ENCODE results near the gene RBBP4. TPM values are rescaled to one million over a fixed set of nuclear protein-coding genes. Genes with fewer than 3 reads are reported as not detected.

RBBP4 gene
- total and polyA plus RNA-seq, 2 donors (not counting 1 experiment from before 2014, with no cell fraction given): 69.9 to 204 TPM

GRCh38 chr1:32713081-32713480, 62.1 kb downstream of the RBBP4 start:
- Histone ChIP-seq H3K4me3 (ENCODE audit: control extremely low read depth in 1 of 5, extremely low read depth in 1 of 5, insufficient read depth in 1 of 5, low read depth in 2 of 5, low read length in 4 of 5) (no peak overlapping the region), H3K4me2 (replicated peaks; ENCODE audit: low read depth, low read length, poor library complexity, severe bottlenecking) (no peak overlapping the region), H4K20me1 (ENCODE audit: control insufficient read depth, insufficient read depth, low read length, poor library complexity, severe bottlenecking) (no peaks in the 10 kb centered on the region), H3K9ac (ENCODE audit: low read length) (no peak overlapping the region), H3K4me1 (ENCODE audit: control insufficient read depth in 2 of 2, insufficient read depth in 2 of 2, low read length in 2 of 2) (peaks cover 6 to 13% of the 10 kb centered on the region in 2 donors), H3K27ac (ENCODE audit: low read length in 2 of 2) (no peak overlapping the region), H3K27me3 (replicated peaks in 1 of 4; ENCODE audit: control extremely low read depth in 1 of 4, control insufficient read depth in 3 of 4, insufficient read depth in 4 of 4, low read length in 3 of 4) (peaks cover 0 to under 1% (median 0%) of the 10 kb centered on the region in 4 experiments), H3K9me3 (ENCODE audit: control extremely low read depth in 1 of 3, control insufficient read depth in 2 of 3, insufficient read depth in 1 of 3, low read length in 2 of 3) (no peaks in the 10 kb centered on the region), H3K79me2 (ENCODE audit: control insufficient read depth, insufficient read depth, low read length) (no peaks in the 10 kb centered on the region), H3K36me3 (replicated peaks in 1 of 2; ENCODE audit: control extremely low read depth in 1 of 2, control insufficient read depth in 1 of 2, extremely low read depth in 1 of 2, insufficient read depth in 2 of 2, low read length in 1 of 2) (no peaks in the 10 kb centered on the region), H2AFZ (ENCODE audit: insufficient read depth, low read depth, low read length, poor library complexity, severe bottlenecking) (no peak overlapping the region)
- H3K9me3 Mint-ChIP-seq (ENCODE audit: insufficient read depth): no peaks in the 10 kb centered on the region
- CTCF ChIA-PET: interaction anchor here (0.6 to 4.3 kb wide), 21 partner anchors 9 to 832 kb away, joined by 3 to 75 read pairs (median 4); no protein-coding TSS in a partner anchor
- DNase-seq (no peak), ATAC-seq (ENCODE audit: low read depth) (no peak)
- TF ChIP-seq CTCF (IDR thresholded peaks at IDR 0.05): no peak
- no peak for TF ChIP-seq EZH2 (IDR thresholded peaks at IDR 0.05; ENCODE audit: borderline replicate concordance, insufficient read depth, low read depth, low read length, poor library complexity, severe bottlenecking)
- no peak overlapping the region for H3K27ac Mint-ChIP-seq
- peaks cover 3% of the 10 kb centered on the region for H3K27me3 Mint-ChIP-seq
- POLR2A ChIA-PET: no interaction called here
- intact Hi-C loops (cut with micrococcal nuclease): no loop called here
- no peak overlapping the region for H3K4me3 Mint-ChIP-seq
- 95% methylated on average over 10 of the region's 10 CpGs for WGBS (ENCODE audit: insufficient coverage)
- H3K4me1 Mint-ChIP-seq: peaks cover 9% of the 10 kb centered on the region

GRCh38 chr1:32714277-32714676, 63.3 kb downstream of the RBBP4 start:
- no peak overlapping the region for H2AFZ ChIP-seq (ENCODE audit: insufficient read depth, low read depth, low read length, poor library complexity, severe bottlenecking)
- H3K9ac ChIP-seq (ENCODE audit: low read length): no peak overlapping the region
- H3K79me2 ChIP-seq (ENCODE audit: control insufficient read depth, insufficient read depth, low read length): no peaks in the 10 kb centered on the region
- Mint-ChIP-seq H3K27ac (no peak overlapping the region), H3K9me3 (ENCODE audit: insufficient read depth) (no peaks in the 10 kb centered on the region), H3K27me3 (peaks cover 6% of the 10 kb centered on the region), H3K4me3 (no peak overlapping the region), H3K4me1 (peaks cover 9% of the 10 kb centered on the region)
- H3K9me3 ChIP-seq (ENCODE audit: control extremely low read depth in 1 of 3, control insufficient read depth in 2 of 3, insufficient read depth in 1 of 3, low read length in 2 of 3): no peaks in the 10 kb centered on the region
- TF ChIP-seq EZH2 (IDR thresholded peaks at IDR 0.05; ENCODE audit: borderline replicate concordance, insufficient read depth, low read depth, low read length, poor library complexity, severe bottlenecking) (no peak), CTCF (IDR thresholded peaks at IDR 0.05) (no peak)
- H3K4me1 ChIP-seq (ENCODE audit: control insufficient read depth in 2 of 2, insufficient read depth in 2 of 2, low read length in 2 of 2): peaks cover 6 to 13% of the 10 kb centered on the region in 2 donors
- WGBS (ENCODE audit: insufficient coverage): 81% methylated on average over 2 of the region's 4 CpGs
- H3K4me3 ChIP-seq (ENCODE audit: control extremely low read depth in 1 of 5, extremely low read depth in 1 of 5, insufficient read depth in 1 of 5, low read depth in 2 of 5, low read length in 4 of 5): no peak overlapping the region
- no peak for ATAC-seq (ENCODE audit: low read depth)
- ChIA-PET CTCF (interaction anchor here (1.5 to 4.3 kb wide), 2 partner anchors 59 to 371 kb away, joined by 4 to 34 read pairs; no protein-coding TSS in a partner anchor), POLR2A (no interaction called here)
- H4K20me1 ChIP-seq (ENCODE audit: control insufficient read depth, insufficient read depth, low read length, poor library complexity, severe bottlenecking): no peaks in the 10 kb centered on the region
- no peak for DNase-seq
- no peak overlapping the region for H3K4me2 ChIP-seq (replicated peaks; ENCODE audit: low read depth, low read length, poor library complexity, severe bottlenecking)
- intact Hi-C loops (cut with micrococcal nuclease): no loop called here
- H3K27ac ChIP-seq (ENCODE audit: low read length in 2 of 2): no peak overlapping the region
- H3K36me3 ChIP-seq (replicated peaks in 1 of 2; ENCODE audit: control extremely low read depth in 1 of 2, control insufficient read depth in 1 of 2, extremely low read depth in 1 of 2, insufficient read depth in 2 of 2, low read length in 1 of 2): no peaks in the 10 kb centered on the region
- H3K27me3 ChIP-seq (replicated peaks in 1 of 4; ENCODE audit: control extremely low read depth in 1 of 4, control insufficient read depth in 3 of 4, insufficient read depth in 4 of 4, low read length in 3 of 4): peaks cover 0 to 13% (median 0%) of the 10 kb centered on the region in 4 experiments

Data from B cell (primary cell).